GM18861 (cell line): Measurements from ENCODE around the gene RHOH.
A peak's percentile ranks its signal among the peaks of the same experiment; 100 is the strongest.
"Not testable (repeated sequence)": the region's sequence is repeated elsewhere in the genome, so short reads cannot be mapped to it uniquely, and the experiment has no call there.

Experiments used
- ATAC-seq: cut with Tn5 transposase; IDR thresholded peaks from one replicate; pipeline ENCODE4 v1.9.1; 2021; ENCODE audit not compliant: unreplicated experiment

The RHOH gene

GRCh38 chr4:40258627-40259026, 61.8 kb downstream of the RHOH start:
- no peak for ATAC-seq

- ATAC-seq: no peak
These were observed 64.6 kb downstream of the RHOH start for GRCh38 chr4:40261231-40262076.

DNA sequence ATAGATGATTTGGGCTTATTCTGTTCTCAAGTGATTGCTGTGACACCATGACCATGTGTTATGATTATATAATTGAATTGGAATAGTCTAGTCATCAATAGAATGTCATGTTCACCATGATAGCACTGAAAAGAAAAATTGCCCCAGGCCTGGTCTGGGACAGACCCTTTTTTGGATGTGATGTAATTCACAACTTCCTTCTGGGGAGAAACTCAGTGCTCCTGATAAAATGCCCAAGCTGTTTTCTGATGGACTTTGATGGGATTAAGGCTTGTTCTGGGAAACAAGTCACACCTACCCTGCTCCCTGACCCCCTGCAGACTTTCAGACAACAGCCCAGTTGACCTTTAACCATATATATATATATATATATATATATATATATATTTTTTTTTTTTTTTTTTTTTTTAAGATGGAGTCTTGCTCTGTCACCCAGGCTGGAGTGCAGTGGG, 65.3 kb downstream of the RHOH start:
- ATAC-seq: no peak

DNA sequence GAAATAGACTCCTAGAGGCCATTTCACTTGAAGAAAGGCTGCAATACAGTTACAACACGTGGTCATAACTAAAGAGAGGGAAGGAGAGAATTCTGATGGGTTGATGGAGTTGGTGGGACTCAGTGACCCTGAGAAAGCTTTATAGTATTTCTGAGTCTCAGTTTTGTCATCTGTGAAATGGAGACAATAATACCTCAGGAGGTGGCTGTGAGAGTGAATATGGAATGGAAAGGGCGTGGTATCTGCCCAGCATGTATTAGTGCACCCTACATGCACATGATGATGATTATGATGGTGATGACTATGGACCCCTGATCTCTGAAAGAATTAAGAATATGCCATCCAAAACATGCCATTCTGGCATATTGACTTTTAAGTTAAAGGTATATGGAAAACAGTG, 66.0 kb downstream of the RHOH start:
- no peak for ATAC-seq

GRCh38 chr4:40264497-40264896, 67.7 kb downstream of the RHOH start:
- no peak for ATAC-seq

DNA sequence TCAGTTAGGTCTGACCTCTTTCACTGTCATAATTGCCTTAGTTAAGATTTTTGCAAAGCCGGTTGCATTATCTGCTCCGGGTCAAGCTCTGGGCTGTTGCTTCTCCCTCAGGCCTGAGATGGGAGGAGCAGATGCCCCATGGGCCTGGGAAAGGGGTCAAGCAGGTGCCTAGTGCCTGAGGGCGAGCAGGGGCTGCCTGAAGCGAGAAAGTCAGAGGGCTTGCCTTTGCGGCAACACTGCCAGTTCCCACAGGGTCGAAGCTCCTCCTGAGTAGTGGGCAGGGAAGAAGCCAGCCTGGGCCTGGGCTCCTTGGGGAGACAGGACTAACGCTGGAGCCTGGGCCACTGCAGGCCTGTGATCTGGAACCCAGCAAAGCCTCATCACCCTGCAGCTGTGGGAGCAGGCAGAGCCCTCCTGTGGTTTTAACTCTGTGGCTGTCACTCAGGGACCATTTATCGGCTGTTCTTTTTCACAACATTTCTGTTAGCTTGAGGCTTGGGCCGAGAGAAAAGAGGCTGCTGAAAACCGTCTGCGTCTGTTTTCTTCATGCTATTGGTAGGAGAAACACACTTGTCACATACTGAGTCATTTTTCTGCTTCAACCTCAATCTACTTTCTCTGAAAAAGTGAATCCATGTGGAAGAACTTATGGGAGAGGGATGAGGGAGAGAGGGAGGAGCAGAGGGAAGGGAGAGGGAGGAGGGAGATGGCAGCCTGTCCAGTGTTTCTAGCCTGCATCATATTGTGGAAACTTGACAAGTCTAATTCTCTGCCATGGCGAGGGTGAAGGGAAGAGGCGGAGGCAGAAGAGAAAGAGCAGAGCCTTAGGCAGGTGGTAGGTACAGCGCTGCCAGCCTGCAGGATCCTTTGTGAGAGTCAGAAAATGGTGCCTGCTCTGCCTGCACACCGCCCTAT, 68.4 kb downstream of the RHOH start:
- ATAC-seq: peak; percentile 40

DNA sequence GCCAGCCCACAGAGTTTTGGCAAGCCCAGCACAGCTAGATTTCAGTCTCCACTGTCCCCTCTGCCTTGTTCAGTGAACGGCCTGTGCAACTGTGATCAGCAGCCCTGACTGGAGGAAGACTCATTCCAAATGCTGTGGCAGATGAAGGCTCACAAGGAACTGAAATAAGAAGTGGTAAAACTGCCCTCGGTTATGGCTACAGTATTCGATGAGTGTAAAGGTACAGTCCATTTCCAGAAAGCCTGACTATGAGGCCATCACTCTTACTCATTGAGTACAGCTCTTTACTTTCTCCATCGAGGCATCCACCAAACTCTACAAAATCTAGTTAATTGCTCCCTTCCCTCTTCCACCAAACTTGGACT, 69.1 kb downstream of the RHOH start:
- no peak for ATAC-seq

- no peak for ATAC-seq
These were observed 72.3 kb downstream of the RHOH start for GRCh38 chr4:40269133-40269532.

DNA sequence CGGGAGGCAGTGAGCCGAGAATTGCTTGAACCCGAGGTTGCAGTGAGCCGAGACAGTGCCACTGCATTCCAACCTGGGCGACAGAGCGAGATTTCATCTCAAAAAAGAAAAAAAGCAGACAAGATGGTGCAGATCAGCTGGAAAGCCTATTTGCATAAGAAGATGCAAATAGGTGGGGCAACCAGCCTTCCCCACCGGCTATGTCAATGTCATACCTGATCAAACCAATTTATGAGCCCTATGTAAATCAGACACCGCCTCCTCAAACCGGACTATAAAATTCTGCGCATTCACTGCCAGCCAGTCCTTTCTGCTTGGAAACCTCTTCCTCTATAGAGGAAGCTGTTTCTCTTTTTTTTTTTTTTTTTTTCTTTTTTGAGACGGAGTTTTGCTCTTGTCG, 73.8 kb downstream of the RHOH start:
- ATAC-seq: no peak

GRCh38 chr4:40275065-40275730, 78.4 kb downstream of the RHOH start:
- no peak for ATAC-seq

GRCh38 chr4:40276546-40276945, 79.7 kb downstream of the RHOH start:
- ATAC-seq: no peak

GRCh38 chr4:40280586-40280985, 83.8 kb downstream of the RHOH start:
- no peak for ATAC-seq

DNA sequence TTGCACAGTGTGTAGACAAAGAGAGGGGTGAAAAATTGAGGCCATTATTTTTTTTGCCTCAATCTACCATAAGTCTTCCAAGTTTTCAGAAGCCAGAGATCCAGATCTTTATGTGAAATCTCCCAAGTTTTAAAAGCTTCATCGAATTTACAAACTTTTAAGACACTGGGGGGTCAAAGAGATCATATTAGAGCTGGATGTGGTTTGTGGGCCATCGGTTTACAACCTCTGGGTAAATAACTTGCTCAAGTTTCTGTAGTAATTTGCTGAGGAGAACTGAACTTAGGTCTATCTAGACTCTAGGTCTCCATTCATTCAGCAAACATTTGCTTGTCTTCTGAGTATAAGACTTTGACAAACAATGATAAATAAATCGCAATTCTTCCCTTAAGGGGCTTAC, 84.3 kb downstream of the RHOH start:
- no peak for ATAC-seq

- ATAC-seq: no peak
These were observed 85.1 kb downstream of the RHOH start for GRCh38 chr4:40281913-40282312.

GRCh38 chr4:40282857-40283256, 86.0 kb downstream of the RHOH start:
- not testable (repeated sequence) for ATAC-seq

GRCh38 chr4:40283413-40283812, 86.6 kb downstream of the RHOH start:
- ATAC-seq: no peak

DNA sequence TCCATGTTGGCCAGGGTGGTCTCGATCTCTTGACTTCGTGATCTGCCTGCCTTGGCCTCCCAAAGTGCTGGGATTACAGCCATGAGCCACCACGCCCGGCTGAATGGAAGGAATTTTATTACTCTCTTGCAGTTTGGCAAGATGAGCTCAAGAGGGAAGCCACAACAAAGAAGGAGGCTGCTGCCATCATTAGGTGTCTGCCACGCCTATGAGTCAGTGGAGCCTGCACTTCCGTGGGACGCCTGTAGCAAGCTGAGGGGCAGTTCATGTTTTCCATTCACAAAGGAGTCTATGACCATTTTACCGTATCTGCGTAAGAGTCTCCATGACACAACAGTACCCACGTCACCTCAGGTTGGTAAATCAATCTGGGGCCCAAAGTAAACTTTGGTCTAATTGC, 87.1 kb downstream of the RHOH start:
- ATAC-seq: no peak

- no peak for ATAC-seq
These were observed 88.9 kb downstream of the RHOH start for GRCh38 chr4:40285692-40286091.

DNA sequence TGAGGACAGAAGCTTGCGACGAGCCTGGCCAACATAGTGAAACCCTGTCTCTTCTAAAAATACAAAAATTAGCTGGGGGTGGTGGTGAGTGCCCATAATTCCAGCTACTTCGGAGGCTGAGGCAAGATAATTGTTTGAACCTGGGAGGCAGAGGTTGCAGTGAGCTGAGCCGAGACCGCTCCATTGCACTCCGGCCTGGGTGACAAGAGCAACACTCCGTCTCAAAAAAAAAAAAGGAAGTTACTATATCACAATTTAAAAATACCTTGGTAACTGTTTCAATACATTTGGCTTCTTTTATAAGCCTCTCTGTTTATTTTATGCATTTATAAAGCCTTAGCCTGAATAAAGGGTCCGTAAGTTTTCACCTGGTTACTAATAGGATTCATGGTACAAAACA, 91.7 kb downstream of the RHOH start:
- ATAC-seq: no peak

- no peak for ATAC-seq
These were observed 92.7 kb downstream of the RHOH start for GRCh38 chr4:40289366-40290188.
